HL-60 (cell line): ENCODE measurements around the gene CHTF18.

Experiments used
- DNase-seq, 2 experiments: peaks; one replicate each; pipeline ENCODE4 v3.0.0-alpha.2; 2010 to 2020; ENCODE audit warnings: low read depth in 1 of 2, low spot score in 1 of 2
- H3K27ac ChIP-seq: fragments of 250-450 bp; sonication (Bioruptor Pico); replicated peaks from 2 replicates; pipeline ENCODE4 v1.5.1; 2020; ENCODE audit warnings: mild to moderate bottlenecking, moderate library complexity
- H3K27me3 ChIP-seq: fragments of 250-450 bp; sonication (Bioruptor Pico); 2 replicates; pipeline ENCODE4 v1.5.1; 2021; ENCODE audit warnings: mild to moderate bottlenecking, moderate library complexity; ENCODE audit not compliant: insufficient read depth, poor library complexity, severe bottlenecking
- H3K4me3 ChIP-seq: replicated peaks from 2 replicates; pipeline ENCODE4 v1.5.1; 2011; ENCODE audit warnings: mild to moderate bottlenecking, control low read depth, low read length; ENCODE audit not compliant: insufficient read depth
- CTCF ChIP-seq: IDR thresholded peaks from one replicate; pipeline ENCODE4 v1.5.1; 2011; ENCODE audit warnings: low read length, control low read depth, inconsistent platforms; ENCODE audit not compliant: insufficient read depth
- GABPA ChIP-seq: IDR thresholded peaks from 2 replicates; pipeline ENCODE4 v1.6.1; 2012; ENCODE audit warnings: low read depth
- POLR2AphosphoS5 ChIP-seq: IDR thresholded peaks from 2 replicates; pipeline ENCODE4 v1.6.1; 2012; ENCODE audit warnings: low read depth
- REST ChIP-seq: IDR thresholded peaks from 2 replicates; pipeline ENCODE4 v1.6.1; 2012; ENCODE audit warnings: low read depth; ENCODE audit not compliant: insufficient replicate concordance
- SPI1 ChIP-seq: IDR thresholded peaks from 2 replicates; pipeline ENCODE4 v1.6.1; 2012; ENCODE audit warnings: low read depth, mild to moderate bottlenecking, borderline replicate concordance

CHTF18 gene

GRCh38 chr16:792221-792995 is 4.0 kb downstream of the CHTF18 start:
- no peak overlapping the region for H3K27ac ChIP-seq
- no peak overlapping the region for H3K4me3 ChIP-seq
- no peak for TF ChIP-seq SPI1
- TF ChIP-seq REST, result no peak
- no peak for TF ChIP-seq POLR2AphosphoS5
- no peak for TF ChIP-seq GABPA
- no peak for TF ChIP-seq CTCF
- H3K27me3 ChIP-seq, result no peaks in the 10 kb centered on the region
- DNase-seq, result no peak

- Histone ChIP-seq H3K4me3 (no peak overlapping the region), H3K27me3 (no peaks in the 10 kb centered on the region), H3K27ac (no peak overlapping the region)
- TF ChIP-seq REST (no peak), POLR2AphosphoS5 (no peak), SPI1 (no peak), CTCF (no peak), GABPA (no peak)
- DNase-seq, result no peak
These were observed 5.0 kb downstream of the CHTF18 start for GRCh38 chr16:793414-793813.

GRCh38 chr16:794091-794822 is 5.8 kb downstream of the CHTF18 start:
- TF ChIP-seq SPI1 (no peak), GABPA (no peak), CTCF (no peak), REST (no peak), POLR2AphosphoS5 (no peak)
- DNase-seq, result no peak
- no peaks in the 10 kb centered on the region for H3K27me3 ChIP-seq
- no peak overlapping the region for H3K27ac ChIP-seq
- H3K4me3 ChIP-seq, result no peak overlapping the region
